OCI-LY7 (cell line): ENCODE measurements around the gene CCDC134.

Source experiments
- CTCF ChIP-seq: fragments of 200-600 bp; sonication (generic); conservative IDR thresholded peaks from 2 replicates; pipeline ENCODE4 v1.5.1; 2014; ENCODE audit warnings: mild to moderate bottlenecking, antibody characterized with exemption, low read length, moderate library complexity, mixed read lengths
- EZH2phosphoT487 ChIP-seq: fragments of 200-600 bp; sonication (generic); IDR thresholded peaks from 2 replicates; pipeline ENCODE4 v1.6.1; 2018; ENCODE audit warnings: low read depth, borderline replicate concordance, mild to moderate bottlenecking, mixed run types, antibody characterized with exemption, low read length, moderate library complexity, mixed read lengths

GRCh38 chr22:41812805-41813545, 12.5 kb downstream of the CCDC134 start:
- TF ChIP-seq CTCF (no peak), EZH2phosphoT487 (no peak)
